Calu3 (cell line): ENCODE data around the gene IFIT1B. TPM values are rescaled to one million over a fixed set of nuclear protein-coding genes. Genes with fewer than 3 reads are reported as not detected.

Experiments
- BruUV-seq: library from RNA; stranded (reverse); fragments of 400-500 nt; replicated peaks from 2 replicates; lab custom pipeline; 2021; lab: Mats Ljungman, UMichigan
- CTCF ChIA-PET: fragments of 300-600 bp; sonication (Branson Sonifier 250); formaldehyde crosslinking; loops from one replicate; lab custom pipeline; 2022; ENCODE audit warnings: antibody characterized with exemption; lab: Charles Lee
- DNase-seq: peaks from one replicate; pipeline ENCODE4 v3.0.0; 2022
- H3K27ac Mint-ChIP-seq: one replicate; pipeline ENCODE4 v1.8.0; 2022; ENCODE audit warnings: mixed read lengths; ENCODE audit not compliant: unreplicated experiment
- H3K27me3 Mint-ChIP-seq: one replicate; pipeline ENCODE4 v1.8.0; 2022; ENCODE audit warnings: mixed read lengths; ENCODE audit not compliant: unreplicated experiment
- H3K36me3 Mint-ChIP-seq: one replicate; pipeline ENCODE4 v1.8.0; 2022; ENCODE audit warnings: mild to moderate bottlenecking, moderate library complexity, mixed read lengths; ENCODE audit not compliant: insufficient read depth, unreplicated experiment
- H3K4me1 Mint-ChIP-seq: one replicate; pipeline ENCODE4 v1.8.0; 2022; ENCODE audit warnings: mild to moderate bottlenecking, low read depth, mixed read lengths; ENCODE audit not compliant: unreplicated experiment
- H3K4me3 Mint-ChIP-seq: one replicate; pipeline ENCODE4 v1.8.0; 2022; ENCODE audit warnings: mild to moderate bottlenecking, low read depth, moderate library complexity, mixed read lengths; ENCODE audit not compliant: unreplicated experiment
- H3K9me3 Mint-ChIP-seq: one replicate; pipeline ENCODE4 v1.8.0; 2022; ENCODE audit warnings: low read depth, mixed read lengths; ENCODE audit not compliant: unreplicated experiment
- intact Hi-C: fragments of 100-400 bp; cut with micrococcal nuclease; formaldehyde crosslinking; loops from one replicate; pipeline ENCODE4 v1.10.0; 2022; ENCODE audit not compliant: unreplicated experiment
- total RNA-seq: library from RNA; stranded (reverse); gene quantifications from 2 replicates; pipeline ENCODE4 v1.2.3, GENCODE V29; 2022
- TF ChIP-seq, protein P1 (sequence below): fragments of 200-600 bp; IDR thresholded peaks from one replicate; pipeline ENCODE4 v1.8.0; 2022; ENCODE audit warnings: antibody characterized with exemption; ENCODE audit not compliant: unreplicated experiment

The IFIT1B gene
- total RNA-seq, 1 experiment from 2014 or later, result not detected

DNA sequence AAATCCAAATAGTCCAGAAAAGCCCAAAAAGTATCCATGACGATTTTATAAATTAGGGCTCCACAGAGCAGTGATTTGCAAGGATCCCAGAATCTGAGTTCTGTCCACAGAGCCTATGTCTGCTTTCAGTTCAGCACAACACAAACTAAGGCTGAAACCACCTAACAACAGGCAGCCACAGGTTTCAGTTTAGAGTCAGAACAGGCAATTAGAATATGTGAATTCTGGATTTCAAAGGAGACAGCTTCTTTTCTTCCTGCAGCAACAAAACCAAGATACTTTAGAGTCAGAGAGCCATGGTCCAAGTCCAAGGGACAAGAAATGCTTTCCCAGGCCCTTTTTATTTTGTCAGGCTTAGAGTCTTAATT, 26.5 kb upstream of the IFIT1B start:
- Mint-ChIP-seq H3K9me3 (peaks cover 4% of the 10 kb centered on the region), H3K4me1 (peaks cover 56% of the 10 kb centered on the region)
- TSS peak; percentile 89 for BruUV-seq

DNA sequence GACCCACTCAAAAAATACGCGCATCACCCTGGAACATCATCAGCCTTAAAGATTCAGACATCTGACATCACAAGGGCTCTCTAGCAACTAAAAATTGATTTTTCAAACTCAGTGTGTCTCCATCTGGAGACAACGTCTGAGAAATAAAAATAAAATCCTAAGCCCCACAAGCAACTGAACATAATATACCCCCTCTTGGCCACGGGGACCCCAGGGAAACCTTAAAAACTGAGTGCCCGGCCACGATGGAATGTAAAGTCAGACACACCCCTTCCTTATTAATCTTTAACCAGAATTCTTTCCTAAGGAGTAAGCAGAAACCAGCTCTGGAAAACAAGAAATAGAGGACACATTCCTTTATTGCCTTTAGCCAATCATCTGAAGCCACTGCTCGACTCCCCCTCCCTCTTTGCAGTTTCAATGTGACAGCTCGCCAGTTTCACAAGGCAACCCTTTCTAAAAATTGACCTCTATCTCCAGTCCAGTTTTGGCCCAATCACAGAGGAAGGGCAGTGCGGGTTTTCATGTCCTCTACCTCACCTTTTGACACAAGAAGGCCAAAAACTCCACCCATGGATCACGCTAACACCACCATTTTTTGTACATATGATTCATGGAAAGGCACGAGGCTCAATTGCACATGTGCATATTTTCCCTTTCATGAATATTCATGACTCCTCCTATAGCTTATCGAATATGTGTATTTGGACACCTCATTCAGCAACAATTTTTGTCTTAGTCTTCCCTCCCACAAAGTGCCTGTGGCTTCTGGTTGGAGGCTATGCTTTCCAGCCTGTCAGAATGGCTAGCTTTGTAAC, 25.9 kb upstream of the IFIT1B start:
- H3K27me3 Mint-ChIP-seq, result no peaks in the 10 kb centered on the region
- no TSS peak for BruUV-seq
- peaks cover 4% of the 10 kb centered on the region for H3K9me3 Mint-ChIP-seq
- peak; percentile 69 for DNase-seq
- H3K4me3 Mint-ChIP-seq, result peak overlapping the region; percentile 66
- H3K27ac Mint-ChIP-seq, result peak overlapping the region; percentile 99
- intact Hi-C loops, result loop anchor here (2.0 kb wide), 1 partner anchor 73 kb away; no protein-coding TSS in a partner anchor
- CTCF ChIA-PET, result interaction anchor here (0.6 to 1.7 kb wide), 6 partner anchors 11 to 1079 kb away, joined by 3 to 13 read pairs (median 4); no protein-coding TSS in a partner anchor
- TF ChIP-seq, protein P1, sequence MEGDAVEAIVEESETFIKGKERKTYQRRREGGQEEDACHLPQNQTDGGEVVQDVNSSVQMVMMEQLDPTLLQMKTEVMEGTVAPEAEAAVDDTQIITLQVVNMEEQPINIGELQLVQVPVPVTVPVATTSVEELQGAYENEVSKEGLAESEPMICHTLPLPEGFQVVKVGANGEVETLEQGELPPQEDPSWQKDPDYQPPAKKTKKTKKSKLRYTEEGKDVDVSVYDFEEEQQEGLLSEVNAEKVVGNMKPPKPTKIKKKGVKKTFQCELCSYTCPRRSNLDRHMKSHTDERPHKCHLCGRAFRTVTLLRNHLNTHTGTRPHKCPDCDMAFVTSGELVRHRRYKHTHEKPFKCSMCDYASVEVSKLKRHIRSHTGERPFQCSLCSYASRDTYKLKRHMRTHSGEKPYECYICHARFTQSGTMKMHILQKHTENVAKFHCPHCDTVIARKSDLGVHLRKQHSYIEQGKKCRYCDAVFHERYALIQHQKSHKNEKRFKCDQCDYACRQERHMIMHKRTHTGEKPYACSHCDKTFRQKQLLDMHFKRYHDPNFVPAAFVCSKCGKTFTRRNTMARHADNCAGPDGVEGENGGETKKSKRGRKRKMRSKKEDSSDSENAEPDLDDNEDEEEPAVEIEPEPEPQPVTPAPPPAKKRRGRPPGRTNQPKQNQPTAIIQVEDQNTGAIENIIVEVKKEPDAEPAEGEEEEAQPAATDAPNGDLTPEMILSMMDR, result no peak
- H3K4me1 Mint-ChIP-seq, result peaks cover 50% of the 10 kb centered on the region
- peaks cover 14% of the 10 kb centered on the region for H3K36me3 Mint-ChIP-seq

More for the DNA sequence above, 26.5 kb upstream of the IFIT1B start:
- peaks cover 17% of the 10 kb centered on the region for H3K36me3 Mint-ChIP-seq
- peak overlapping the region; percentile 66 for H3K4me3 Mint-ChIP-seq
- TF ChIP-seq, protein P1, result no peak
- CTCF ChIA-PET, result interaction anchor here (0.6 to 1.7 kb wide), 3 partner anchors 17 to 1079 kb away, joined by 3 to 13 read pairs (median 3); no protein-coding TSS in a partner anchor
- DNase-seq, result no peak
- intact Hi-C loops, result loop anchor here (2.0 kb wide), 1 partner anchor 73 kb away; no protein-coding TSS in a partner anchor
- no peaks in the 10 kb centered on the region for H3K27me3 Mint-ChIP-seq
- peak overlapping the region; percentile 99 for H3K27ac Mint-ChIP-seq

DNA sequence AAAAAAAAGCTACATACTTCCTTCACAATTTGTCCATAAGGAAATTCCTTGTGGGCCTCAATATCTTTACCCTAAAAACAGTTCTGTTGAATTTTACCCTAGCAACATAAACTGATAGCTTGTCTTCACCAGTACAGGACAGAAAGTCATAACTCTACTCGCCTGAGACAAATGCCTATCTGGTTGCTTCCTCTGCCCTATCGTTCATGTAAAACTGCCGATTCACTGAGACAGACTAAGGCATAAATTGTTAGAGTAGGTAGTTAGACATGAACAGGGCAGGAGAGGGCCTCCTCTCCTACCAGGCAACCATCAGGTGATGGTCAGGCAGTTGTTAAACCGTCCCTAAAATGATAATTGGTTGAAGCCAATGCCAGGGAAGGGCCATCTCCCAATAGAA, 25.1 kb upstream of the IFIT1B start:
- H3K4me3 Mint-ChIP-seq, result peak overlapping the region; percentile 66
- H3K36me3 Mint-ChIP-seq, result peaks cover 14% of the 10 kb centered on the region
- H3K27ac Mint-ChIP-seq, result peak overlapping the region; percentile 99
- TF ChIP-seq, protein P1, result no peak
- H3K4me1 Mint-ChIP-seq, result peaks cover 47% of the 10 kb centered on the region
- no TSS peak for BruUV-seq
- CTCF ChIA-PET, result interaction anchor here (0.6 to 1.7 kb wide), 4 partner anchors 14 to 201 kb away, joined by 4 to 13 read pairs (median 6); no protein-coding TSS in a partner anchor
- peaks cover 4% of the 10 kb centered on the region for H3K9me3 Mint-ChIP-seq
- no peaks in the 10 kb centered on the region for H3K27me3 Mint-ChIP-seq
- intact Hi-C loops, result no loop called here
- no peak for DNase-seq

DNA sequence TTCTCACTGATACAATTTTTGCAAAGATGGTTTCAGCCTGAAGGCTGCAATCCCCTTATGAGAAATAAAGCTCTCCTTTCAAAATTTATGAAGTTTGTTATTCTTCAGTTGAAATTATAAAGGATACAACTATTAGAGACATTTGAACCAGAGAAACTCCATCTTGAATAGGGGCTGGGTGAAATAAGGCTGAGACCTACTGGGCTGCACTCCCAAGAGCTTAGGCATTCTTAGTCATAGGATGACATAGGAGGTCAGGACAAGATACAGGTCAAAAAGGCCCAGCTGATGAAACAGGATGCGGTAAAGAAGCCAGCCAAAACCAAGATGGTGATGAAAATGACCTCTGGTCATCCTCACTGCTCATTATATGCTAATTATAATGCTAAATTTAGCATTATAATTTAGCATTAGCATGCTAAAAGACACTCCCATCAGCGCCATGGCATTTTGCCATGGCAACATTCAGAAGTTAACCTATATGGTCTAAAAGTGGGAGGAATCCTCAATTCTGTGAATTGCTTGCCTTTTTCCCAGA, 22.4 kb upstream of the IFIT1B start:
- CTCF ChIA-PET, result no interaction called here
- DNase-seq, result no peak
- peaks cover 44% of the 10 kb centered on the region for H3K4me1 Mint-ChIP-seq
- TF ChIP-seq, protein P1, result no peak
- BruUV-seq, result no TSS peak
- H3K4me3 Mint-ChIP-seq, result no peak overlapping the region
- peaks cover 4% of the 10 kb centered on the region for H3K9me3 Mint-ChIP-seq
- H3K27ac Mint-ChIP-seq, result no peak overlapping the region
- no peaks in the 10 kb centered on the region for H3K27me3 Mint-ChIP-seq
- intact Hi-C loops, result no loop called here
- peaks cover 14% of the 10 kb centered on the region for H3K36me3 Mint-ChIP-seq
